SU-DHL-6 (cell line): ENCODE data around the gene E2F3.

ENCODE experiments used
- H2AFZ ChIP-seq: fragments of 200-600 bp; sonication (generic); 2 replicates; pipeline ENCODE4 v1.6.1; 2014; ENCODE audit warnings: low read depth, mild to moderate bottlenecking, moderate library complexity, mixed read lengths, antibody characterized with exemption, low read length; ENCODE audit not compliant: severe bottlenecking
- H3F3A ChIP-seq: fragments of 200-600 bp; shearing (Covaris generic); 2 replicates; pipeline ENCODE4 v1.6.0; 2016; ENCODE audit warnings: antibody characterized with exemption, mild to moderate bottlenecking; ENCODE audit not compliant: insufficient read depth
- H3K27ac ChIP-seq: fragments of 200-600 bp; sonication (generic); 2 replicates; pipeline ENCODE4 v1.5.1; 2016; ENCODE audit warnings: low read depth, mild to moderate bottlenecking, low read length, moderate library complexity, mixed read lengths
- H3K27me3 ChIP-seq: fragments of 200-600 bp; sonication (generic), shearing (Covaris generic); 2 replicates; pipeline ENCODE4 v1.6.0; 2014; ENCODE audit warnings: mild to moderate bottlenecking, low read length
- H3K36me3 ChIP-seq: fragments of 200-600 bp; sonication (generic); 2 replicates; pipeline ENCODE4 v1.6.1; 2014; ENCODE audit warnings: mild to moderate bottlenecking, low read length, mixed read lengths
- H3K4me2 ChIP-seq: fragments of 300-600, 200-600 bp; shearing (Covaris generic), sonication (generic); 2 replicates; pipeline ENCODE4 v1.6.0; 2014; ENCODE audit warnings: low read length, low read depth, mild to moderate bottlenecking; ENCODE audit not compliant: poor library complexity, severe bottlenecking
- H3K4me3 ChIP-seq: fragments of 200-600 bp; sonication (generic); 2 replicates; pipeline ENCODE4 v1.5.1; 2014; ENCODE audit warnings: antibody characterized with exemption, low read length, mild to moderate bottlenecking, mixed read lengths; ENCODE audit not compliant: insufficient read depth, poor library complexity, severe bottlenecking
- H3K79me2 ChIP-seq: fragments of 200-600 bp; sonication (generic); 2 replicates; pipeline ENCODE4 v1.6.1; 2014; ENCODE audit warnings: mild to moderate bottlenecking, low read length, moderate library complexity; ENCODE audit not compliant: insufficient read depth
- H3K9ac ChIP-seq: fragments of 200-600 bp; sonication (generic); 2 replicates; pipeline ENCODE4 v1.7.0; 2014; ENCODE audit warnings: mild to moderate bottlenecking, low read length
- H3K9me2 ChIP-seq: fragments of 200-600 bp; sonication (generic); replicated peaks from 2 replicates; pipeline ENCODE4 v1.6.1; 2014; ENCODE audit warnings: low read length; ENCODE audit not compliant: insufficient read depth
- H3K9me3 ChIP-seq: fragments of 200-600 bp; sonication (generic); 2 replicates; pipeline ENCODE4 v1.6.1; 2014; ENCODE audit warnings: low read length, mixed read lengths; ENCODE audit not compliant: insufficient read depth
- H4K20me1 ChIP-seq: fragments of 200-600 bp; sonication (generic); 2 replicates; pipeline ENCODE4 v1.6.1; 2014; ENCODE audit warnings: low read depth, mild to moderate bottlenecking, antibody characterized with exemption, low read length, moderate library complexity, mixed read lengths
- EZH2phosphoT487 ChIP-seq: fragments of 200-600 bp; sonication (generic), shearing (Covaris generic); conservative IDR thresholded peaks from 2 replicates; pipeline ENCODE4 v1.6.1; 2018; ENCODE audit warnings: mild to moderate bottlenecking, antibody characterized with exemption, low read length, moderate library complexity, mixed read lengths
- TF ChIP-seq, protein P1 (sequence below): fragments of 200-600 bp; sonication (generic); IDR thresholded peaks from one replicate; pipeline ENCODE4 v1.5.1; 2017; ENCODE audit warnings: antibody characterized with exemption, mild to moderate bottlenecking, low read length, moderate library complexity; ENCODE audit not compliant: insufficient read depth, poor library complexity, severe bottlenecking

The E2F3 gene

GRCh38 chr6:20416567-20417345, 15.1 kb downstream of the E2F3 start:
- no peaks in the 10 kb centered on the region for H3K9me3 ChIP-seq
- no peaks in the 10 kb centered on the region for H3K27me3 ChIP-seq
- no peak for TF ChIP-seq EZH2phosphoT487
- TF ChIP-seq, protein P1, sequence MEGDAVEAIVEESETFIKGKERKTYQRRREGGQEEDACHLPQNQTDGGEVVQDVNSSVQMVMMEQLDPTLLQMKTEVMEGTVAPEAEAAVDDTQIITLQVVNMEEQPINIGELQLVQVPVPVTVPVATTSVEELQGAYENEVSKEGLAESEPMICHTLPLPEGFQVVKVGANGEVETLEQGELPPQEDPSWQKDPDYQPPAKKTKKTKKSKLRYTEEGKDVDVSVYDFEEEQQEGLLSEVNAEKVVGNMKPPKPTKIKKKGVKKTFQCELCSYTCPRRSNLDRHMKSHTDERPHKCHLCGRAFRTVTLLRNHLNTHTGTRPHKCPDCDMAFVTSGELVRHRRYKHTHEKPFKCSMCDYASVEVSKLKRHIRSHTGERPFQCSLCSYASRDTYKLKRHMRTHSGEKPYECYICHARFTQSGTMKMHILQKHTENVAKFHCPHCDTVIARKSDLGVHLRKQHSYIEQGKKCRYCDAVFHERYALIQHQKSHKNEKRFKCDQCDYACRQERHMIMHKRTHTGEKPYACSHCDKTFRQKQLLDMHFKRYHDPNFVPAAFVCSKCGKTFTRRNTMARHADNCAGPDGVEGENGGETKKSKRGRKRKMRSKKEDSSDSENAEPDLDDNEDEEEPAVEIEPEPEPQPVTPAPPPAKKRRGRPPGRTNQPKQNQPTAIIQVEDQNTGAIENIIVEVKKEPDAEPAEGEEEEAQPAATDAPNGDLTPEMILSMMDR = no peak
- no peaks in the 10 kb centered on the region for H3F3A ChIP-seq
- no peak overlapping the region for H3K4me3 ChIP-seq
- H3K9me2 ChIP-seq = no peaks in the 10 kb centered on the region
- H3K36me3 ChIP-seq = peaks cover 11% of the 10 kb centered on the region; the same call in 1 of the 2 replicates
- peaks cover 99% of the 10 kb centered on the region for H3K79me2 ChIP-seq
- no peak overlapping the region for H3K27ac ChIP-seq
- H3K9ac ChIP-seq = no peak overlapping the region
- peaks cover 81% of the 10 kb centered on the region for H4K20me1 ChIP-seq
- H3K4me2 ChIP-seq = no peak overlapping the region
- no peak overlapping the region for H2AFZ ChIP-seq

DNA sequence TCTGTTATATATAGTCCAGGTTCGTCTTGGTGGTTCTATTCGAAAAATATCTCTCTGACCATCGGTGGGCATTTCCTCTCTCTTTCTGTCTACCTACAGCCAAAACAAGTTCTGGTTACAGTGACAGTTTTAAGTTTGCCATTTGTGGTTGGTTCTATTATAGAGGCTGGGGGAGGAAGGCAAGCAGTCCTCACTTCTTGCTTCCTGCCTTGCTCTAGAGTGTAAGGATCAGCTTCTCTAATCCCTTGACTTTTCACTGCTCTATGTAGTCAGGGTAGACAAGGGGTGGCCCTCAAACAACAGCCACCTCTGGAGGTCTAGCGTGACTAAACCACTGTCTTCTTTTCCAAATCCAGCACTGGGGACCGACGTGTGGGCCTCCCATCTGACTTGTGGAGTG, 16.1 kb downstream of the E2F3 start:
- Histone ChIP-seq H2AFZ (no peak overlapping the region), H3K9me3 (no peaks in the 10 kb centered on the region), H4K20me1 (peaks cover 74% of the 10 kb centered on the region), H3K27ac (no peak overlapping the region), H3K4me3 (no peak overlapping the region), H3K27me3 (no peaks in the 10 kb centered on the region), H3K4me2 (no peak overlapping the region), H3K9me2 (no peaks in the 10 kb centered on the region), H3K9ac (no peak overlapping the region), H3K79me2 (peaks cover 99% of the 10 kb centered on the region), H3K36me3 (peaks cover 11% of the 10 kb centered on the region; the same call in 1 of the 2 replicates), H3F3A (no peaks in the 10 kb centered on the region)
- no peak for TF ChIP-seq EZH2phosphoT487
- TF ChIP-seq, protein P1 = no peak

DNA sequence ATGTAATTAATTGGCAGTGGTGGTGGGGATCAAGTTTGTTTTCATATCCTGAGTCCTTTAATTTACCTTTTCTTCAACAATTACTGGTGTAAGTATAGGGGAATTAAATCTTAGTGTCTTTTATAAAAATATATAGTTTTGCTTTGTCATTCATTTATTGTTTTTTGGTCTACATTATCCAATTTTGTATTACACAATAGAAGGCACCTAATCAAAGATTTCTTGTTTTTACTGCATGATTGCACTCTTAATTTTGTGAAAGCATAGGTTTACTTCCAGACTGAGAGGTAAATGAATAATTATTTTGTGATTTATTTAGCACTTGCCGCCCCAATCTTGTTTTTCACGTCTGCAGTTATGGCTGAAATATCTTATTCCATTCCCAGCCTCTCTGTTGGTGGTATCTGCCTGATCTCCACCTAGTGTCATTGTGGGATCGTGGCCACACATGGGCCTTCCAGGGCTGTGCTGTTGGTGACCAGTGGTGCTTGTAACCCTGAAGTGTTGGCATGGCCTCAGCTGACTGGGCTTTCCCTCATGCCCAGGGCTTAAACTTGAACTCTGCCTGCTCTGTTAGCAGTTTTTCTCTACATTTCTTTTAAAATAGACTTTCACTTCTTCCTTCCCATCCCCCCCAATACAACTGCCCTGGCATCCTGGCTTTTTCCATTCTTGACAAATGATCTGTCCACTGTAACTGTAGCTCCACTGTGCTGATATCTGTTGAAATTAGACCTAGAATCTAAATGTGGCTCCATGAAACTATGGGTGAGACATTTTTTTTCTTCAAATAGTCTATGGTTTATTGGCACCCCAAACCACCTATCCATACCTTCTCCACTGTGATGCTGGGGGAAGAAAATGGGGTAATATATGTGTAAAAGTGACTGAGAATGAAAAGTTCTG, 24.8 kb downstream of the E2F3 start:
- H3K4me2 ChIP-seq = no peak overlapping the region
- no peak overlapping the region for H3K4me3 ChIP-seq
- H3K9ac ChIP-seq = no peak overlapping the region
- no peaks in the 10 kb centered on the region for H3K9me2 ChIP-seq
- no peaks in the 10 kb centered on the region for H3K27me3 ChIP-seq
- peaks cover 9% of the 10 kb centered on the region; the same call in 1 of the 2 replicates for H3K36me3 ChIP-seq
- peaks cover 97% of the 10 kb centered on the region for H3K79me2 ChIP-seq
- H3F3A ChIP-seq = no peaks in the 10 kb centered on the region
- H3K27ac ChIP-seq = no peak overlapping the region
- TF ChIP-seq EZH2phosphoT487 = no peak
- TF ChIP-seq, protein P1 = no peak
- peaks cover 35% of the 10 kb centered on the region for H4K20me1 ChIP-seq
- no peaks in the 10 kb centered on the region for H3K9me3 ChIP-seq
- no peak overlapping the region for H2AFZ ChIP-seq
